HG03565 (cell line): ENCODE results near the gene TACC2.
A peak's percentile ranks its signal among the peaks of the same experiment; 100 is the strongest.
"Not testable (repeated sequence)": the region's sequence is repeated elsewhere in the genome, so short reads cannot be mapped to it uniquely, and the experiment has no call there.

Experiments used
- ATAC-seq: cut with Tn5 transposase; IDR thresholded peaks from one replicate; pipeline ENCODE4 v1.9.1; 2021; ENCODE audit warnings: mild to moderate bottlenecking, moderate library complexity; ENCODE audit not compliant: unreplicated experiment

TACC2 gene

GRCh38 chr10:121988361-121989324 is at the start of gene TACC2:
Gene TACC2 (plus strand): TSS chr10:121989163. CDS start chr10:122021982, 32,819 bp downstream.
- no peak for ATAC-seq

- ATAC-seq = no peak
Observed at GRCh38 chr10:121941532-121941931, 47.4 kb upstream of the TACC2 start.

- ATAC-seq = no peak
Observed at GRCh38 chr10:121942749-121943416, 46.1 kb upstream of the TACC2 start.

- ATAC-seq = no peak
Observed at GRCh38 chr10:121947343-121948330, 41.3 kb upstream of the TACC2 start.

GRCh38 chr10:121949049-121949448 is 39.9 kb upstream of the TACC2 start:
- no peak for ATAC-seq

- ATAC-seq = no peak
Observed at GRCh38 chr10:121949451-121949850, 39.5 kb upstream of the TACC2 start.

- ATAC-seq = no peak
Observed at GRCh38 chr10:121952226-121952625, 36.7 kb upstream of the TACC2 start.

- no peak for ATAC-seq
Observed at GRCh38 chr10:121956111-121957061, 32.6 kb upstream of the TACC2 start.

GRCh38 chr10:121959671-121960070 is 29.3 kb upstream of the TACC2 start:
- no peak for ATAC-seq

- no peak for ATAC-seq
Observed at GRCh38 chr10:121961456-121961855, 27.5 kb upstream of the TACC2 start.

- no peak for ATAC-seq
Observed at GRCh38 chr10:121965996-121966395, 23.0 kb upstream of the TACC2 start.

GRCh38 chr10:121969086-121969485 is 19.9 kb upstream of the TACC2 start:
- ATAC-seq = not testable (repeated sequence)

GRCh38 chr10:121974019-121974534 is 14.9 kb upstream of the TACC2 start:
- peak; percentile 17 for ATAC-seq

- peak; percentile 70 for ATAC-seq
Observed at GRCh38 chr10:121974535-121975294, 14.2 kb upstream of the TACC2 start, which contains the start of gene NSMCE4A. Gene NSMCE4A (minus strand): TSS chr10:121975217. CDS start chr10:121975165, 52 bp downstream.

GRCh38 chr10:121975295-121976086 is 13.5 kb upstream of the TACC2 start:
- ATAC-seq = peak; percentile 7

- ATAC-seq = no peak
Observed at GRCh38 chr10:121976607-121977006, 12.4 kb upstream of the TACC2 start.

- no peak for ATAC-seq
Observed at GRCh38 chr10:121978511-121978910, 10.5 kb upstream of the TACC2 start.

- no peak for ATAC-seq
Observed at GRCh38 chr10:121981346-121981745, 7.6 kb upstream of the TACC2 start.
